GM23338 (cell line): ENCODE results near the gene SAMD10. TPM values are rescaled to one million over a fixed set of nuclear protein-coding genes. Genes with fewer than 3 reads are reported as not detected.

ENCODE experiments used
- ATAC-seq: fragments of 200-7000 bp; cut with Tn5 transposase; 3 replicates; pipeline ENCODE4 v1.9.1; 2020
- DNase-seq: peaks from one replicate; pipeline ENCODE4 v3.0.0-alpha.2; 2015; ENCODE audit warnings: low spot score
- H2AFZ ChIP-seq: fragments of 200-600 bp; sonication (generic); 2 replicates; pipeline ENCODE4 v1.8.0; 2016; ENCODE audit warnings: antibody characterized with exemption, mild to moderate bottlenecking, moderate library complexity
- H3F3A ChIP-seq: fragments of 200-600 bp; sonication (generic); replicated peaks from 2 replicates; pipeline ENCODE4 v1.8.0; 2017; ENCODE audit warnings: antibody characterized with exemption, mixed run types, low read depth
- H3K27ac ChIP-seq: fragments of 200-600 bp; sonication (generic); 2 replicates; pipeline ENCODE4 v1.6.1; 2016; ENCODE audit warnings: low read depth
- H3K27me3 ChIP-seq: fragments of 200-600 bp; sonication (generic); 2 replicates; pipeline ENCODE4 v1.8.0; 2016; ENCODE audit warnings: mild to moderate bottlenecking, mixed run types, moderate library complexity; ENCODE audit not compliant: insufficient read depth
- H3K36me3 ChIP-seq: fragments of 200-600 bp; sonication (generic); 2 replicates; pipeline ENCODE4 v1.8.0; 2016; ENCODE audit warnings: mild to moderate bottlenecking; ENCODE audit not compliant: insufficient read depth
- H3K4me1 ChIP-seq: fragments of 200-600 bp; sonication (generic); 2 replicates; pipeline ENCODE4 v1.8.0; 2016; ENCODE audit warnings: mild to moderate bottlenecking, moderate library complexity; ENCODE audit not compliant: insufficient read depth
- H3K4me2 ChIP-seq: fragments of 200-600 bp; sonication (generic); 2 replicates; pipeline ENCODE4 v1.7.1; 2017; ENCODE audit warnings: mixed run types
- H3K4me3 ChIP-seq: fragments of 200-600 bp; sonication (generic); 2 replicates; pipeline ENCODE4 v1.6.1; 2016; ENCODE audit warnings: mixed run types
- H3K79me2 ChIP-seq: fragments of 200-600 bp; sonication (generic); replicated peaks from 2 replicates; pipeline ENCODE4 v1.8.0; 2017; ENCODE audit warnings: mild to moderate bottlenecking; ENCODE audit not compliant: insufficient read depth
- H3K9me2 ChIP-seq: fragments of 200-600 bp; sonication (generic); 2 replicates; pipeline ENCODE4 v1.8.0; 2017; ENCODE audit not compliant: insufficient read depth
- H4K20me1 ChIP-seq: fragments of 200-600 bp; sonication (generic); replicated peaks from 2 replicates; pipeline ENCODE4 v1.8.0; 2017; ENCODE audit warnings: mild to moderate bottlenecking; ENCODE audit not compliant: insufficient read depth
- H3K27ac Mint-ChIP-seq: 2 replicates; pipeline ENCODE4 v1.8.0; 2020; ENCODE audit warnings: inconsistent platforms, mild to moderate bottlenecking, moderate library complexity, mixed read lengths
- H3K27me3 Mint-ChIP-seq: 3 replicates; pipeline ENCODE4 v1.8.0; 2022; ENCODE audit warnings: low read depth, mild to moderate bottlenecking, moderate library complexity, mixed read lengths, inconsistent platforms; ENCODE audit not compliant: insufficient read depth, poor library complexity
- H3K36me3 Mint-ChIP-seq: 3 replicates; pipeline ENCODE4 v1.8.0; 2021; ENCODE audit warnings: low read depth, mild to moderate bottlenecking, inconsistent platforms, moderate library complexity, mixed read lengths
- H3K4me1 Mint-ChIP-seq: 3 replicates; pipeline ENCODE4 v1.8.0; 2020; ENCODE audit warnings: mild to moderate bottlenecking, inconsistent platforms, mixed read lengths
- H3K4me3 Mint-ChIP-seq: 3 replicates; pipeline ENCODE4 v1.8.0; 2021; ENCODE audit warnings: moderate library complexity, mild to moderate bottlenecking, inconsistent platforms, mixed read lengths
- H3K9me3 Mint-ChIP-seq: 3 replicates; pipeline ENCODE4 v1.8.0; 2020; ENCODE audit warnings: moderate library complexity, mild to moderate bottlenecking, inconsistent platforms, mixed read lengths
- CREB1 ChIP-seq: fragments of 250-450 bp; sonication (Bioruptor Pico); IDR thresholded peaks from 2 replicates; pipeline ENCODE4 v1.5.0; 2020; ENCODE audit warnings: low read depth, mild to moderate bottlenecking, moderate library complexity
- EZH2 ChIP-seq: fragments of 200-600 bp; sonication (generic); IDR thresholded peaks from one replicate; pipeline ENCODE4 v1.8.0; 2017; ENCODE audit warnings: antibody characterized with exemption, mild to moderate bottlenecking, low read depth; ENCODE audit not compliant: unreplicated experiment
- EZH2phosphoT487 ChIP-seq: fragments of 200-600 bp; sonication (generic); IDR thresholded peaks from one replicate; pipeline ENCODE4 v1.8.1; 2018; ENCODE audit warnings: antibody characterized with exemption; ENCODE audit not compliant: unreplicated experiment
- NANOG ChIP-seq: IDR thresholded peaks from 2 replicates; pipeline ENCODE4 v1.6.1; 2016; ENCODE audit warnings: antibody characterized with exemption, borderline replicate concordance
- POLR2AphosphoS5 ChIP-seq: IDR thresholded peaks from 2 replicates; pipeline ENCODE4 v1.6.1; 2016; ENCODE audit warnings: antibody characterized with exemption, low read depth
- STAT1 ChIP-seq: IDR thresholded peaks from one replicate; pipeline ENCODE4 v1.6.1; 2016; ENCODE audit warnings: antibody characterized with exemption; ENCODE audit not compliant: unreplicated experiment
- ZNF114 ChIP-seq: fragments of 250-450 bp; sonication (Bioruptor Pico); IDR thresholded peaks from 2 replicates; pipeline ENCODE4 v1.5.0; 2020; ENCODE audit warnings: mild to moderate bottlenecking, moderate library complexity
- ZNF331 ChIP-seq: fragments of 250-450 bp; sonication (Bioruptor Pico); IDR thresholded peaks from 2 replicates; pipeline ENCODE4 v1.5.0; 2020; ENCODE audit warnings: low read depth, mild to moderate bottlenecking, moderate library complexity
- ZNF462 ChIP-seq: fragments of 250-450 bp; sonication (Bioruptor Pico); IDR thresholded peaks from 2 replicates; pipeline ENCODE4 v1.5.0; 2020; ENCODE audit warnings: mild to moderate bottlenecking, moderate library complexity
- polyA plus RNA-seq: library from polyadenylated mRNA; unstranded; fragments of >200 nt; fragmentation: Nextera tagmentation; extraction: Ambion mirVana; gene quantifications from 2 replicates; pipeline ENCODE4 v1.2.1, GENCODE V29; 2016
- total RNA-seq: library from RNA; depleted of rRNA; stranded (reverse); fragments of >200 nt; shearing (Covaris generic); gene quantifications from 2 replicates; pipeline ENCODE4 v1.2.3, GENCODE V29; 2014
- TF ChIP-seq, protein P1 (sequence below): IDR thresholded peaks from 2 replicates; pipeline ENCODE4 v1.6.1; 2016; ENCODE audit warnings: antibody characterized with exemption
- TF ChIP-seq, protein P2 (sequence below): IDR thresholded peaks from one replicate; pipeline ENCODE4 v1.6.1; 2018; ENCODE audit warnings: antibody characterized with exemption; ENCODE audit not compliant: unreplicated experiment
- TF ChIP-seq, protein P3 (sequence below), 2 experiments: fragments of 200-600 bp in 1 of 2; sonication (generic) in 1 of 2; conservative IDR thresholded peaks; 2 replicates each; pipeline versions ENCODE4 v1.5.1 to v1.6.1; 2016 to 2017; ENCODE audit warnings: antibody characterized with exemption in 2 of 2, low read depth in 2 of 2, mild to moderate bottlenecking in 2 of 2, moderate library complexity in 1 of 2

The SAMD10 gene
- total and polyA plus RNA-seq, 2 experiments from 2014 or later = 2.1 to 7.3 TPM

DNA sequence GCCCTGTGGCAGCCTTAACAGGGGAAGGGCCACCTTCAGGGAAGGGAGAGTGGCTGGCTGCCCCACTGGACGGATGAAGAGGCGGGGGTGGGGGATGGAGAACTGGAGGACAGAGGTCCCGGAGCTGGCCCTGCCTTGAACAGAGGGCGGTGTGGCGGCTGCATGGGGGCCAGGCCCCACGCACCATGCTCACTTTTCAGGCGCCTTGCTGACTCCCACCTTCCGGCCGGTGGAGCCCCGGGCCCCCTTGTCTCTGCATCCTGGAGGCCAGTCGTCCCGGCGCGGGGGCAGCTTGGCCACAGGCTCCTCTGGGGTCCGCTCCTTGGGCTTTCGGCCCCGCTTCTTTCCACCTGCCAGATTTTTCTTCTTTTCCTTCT is 19.8 kb downstream of the SAMD10 start (continued):
- TF ChIP-seq CREB1 (CRISPR knock-in tag) = no peak
- TF ChIP-seq EZH2 = no peak
- no peak for TF ChIP-seq POLR2AphosphoS5

- H3K79me2 ChIP-seq = peaks cover 17% of the 10 kb centered on the region
- H3K4me1 ChIP-seq = peaks cover 18% of the 10 kb centered on the region
- H3K27me3 Mint-ChIP-seq = peaks cover 10% of the 10 kb centered on the region
- 0 out of 2 replicates have a peak, but pooled peaks cover 11% of the 10 kb centered on the region for H3F3A ChIP-seq
- peaks cover 28% of the 10 kb centered on the region for H3K4me1 Mint-ChIP-seq
- DNase-seq (no peak), ATAC-seq (peak; percentile 0; the same call in 1 of the 3 replicates)
- peak overlapping the region; percentile 62 for H3K4me2 ChIP-seq
- peaks cover 29% of the 10 kb centered on the region; the same call in 2 of the 3 replicates for H3K36me3 Mint-ChIP-seq
- H3K4me3 Mint-ChIP-seq = peak overlapping the region; percentile 32; the same call in 1 of the 3 replicates
- peak overlapping the region; percentile 63; the same call in 1 of the 2 replicates for H3K27ac ChIP-seq
- no peaks in the 10 kb centered on the region for H3K9me3 Mint-ChIP-seq
- H3K36me3 ChIP-seq = no peaks in the 10 kb centered on the region
- no peaks in the 10 kb centered on the region for H3K27me3 ChIP-seq
- peaks cover 12% of the 10 kb centered on the region for H4K20me1 ChIP-seq
- no peaks in the 10 kb centered on the region for H3K9me2 ChIP-seq
- H3K27ac Mint-ChIP-seq = no peak overlapping the region
- 0 out of 2 replicates have a peak overlapping the region, but pooled peaks have one; percentile 20 for H3K4me3 ChIP-seq
- H2AFZ ChIP-seq = no peak overlapping the region
- no peak for TF ChIP-seq ZNF331 (CRISPR knock-in tag)
- TF ChIP-seq, protein P1, sequence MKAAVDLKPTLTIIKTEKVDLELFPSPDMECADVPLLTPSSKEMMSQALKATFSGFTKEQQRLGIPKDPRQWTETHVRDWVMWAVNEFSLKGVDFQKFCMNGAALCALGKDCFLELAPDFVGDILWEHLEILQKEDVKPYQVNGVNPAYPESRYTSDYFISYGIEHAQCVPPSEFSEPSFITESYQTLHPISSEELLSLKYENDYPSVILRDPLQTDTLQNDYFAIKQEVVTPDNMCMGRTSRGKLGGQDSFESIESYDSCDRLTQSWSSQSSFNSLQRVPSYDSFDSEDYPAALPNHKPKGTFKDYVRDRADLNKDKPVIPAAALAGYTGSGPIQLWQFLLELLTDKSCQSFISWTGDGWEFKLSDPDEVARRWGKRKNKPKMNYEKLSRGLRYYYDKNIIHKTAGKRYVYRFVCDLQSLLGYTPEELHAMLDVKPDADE = no peak
- TF ChIP-seq POLR2AphosphoS5 = no peak
- TF ChIP-seq, protein P2, sequence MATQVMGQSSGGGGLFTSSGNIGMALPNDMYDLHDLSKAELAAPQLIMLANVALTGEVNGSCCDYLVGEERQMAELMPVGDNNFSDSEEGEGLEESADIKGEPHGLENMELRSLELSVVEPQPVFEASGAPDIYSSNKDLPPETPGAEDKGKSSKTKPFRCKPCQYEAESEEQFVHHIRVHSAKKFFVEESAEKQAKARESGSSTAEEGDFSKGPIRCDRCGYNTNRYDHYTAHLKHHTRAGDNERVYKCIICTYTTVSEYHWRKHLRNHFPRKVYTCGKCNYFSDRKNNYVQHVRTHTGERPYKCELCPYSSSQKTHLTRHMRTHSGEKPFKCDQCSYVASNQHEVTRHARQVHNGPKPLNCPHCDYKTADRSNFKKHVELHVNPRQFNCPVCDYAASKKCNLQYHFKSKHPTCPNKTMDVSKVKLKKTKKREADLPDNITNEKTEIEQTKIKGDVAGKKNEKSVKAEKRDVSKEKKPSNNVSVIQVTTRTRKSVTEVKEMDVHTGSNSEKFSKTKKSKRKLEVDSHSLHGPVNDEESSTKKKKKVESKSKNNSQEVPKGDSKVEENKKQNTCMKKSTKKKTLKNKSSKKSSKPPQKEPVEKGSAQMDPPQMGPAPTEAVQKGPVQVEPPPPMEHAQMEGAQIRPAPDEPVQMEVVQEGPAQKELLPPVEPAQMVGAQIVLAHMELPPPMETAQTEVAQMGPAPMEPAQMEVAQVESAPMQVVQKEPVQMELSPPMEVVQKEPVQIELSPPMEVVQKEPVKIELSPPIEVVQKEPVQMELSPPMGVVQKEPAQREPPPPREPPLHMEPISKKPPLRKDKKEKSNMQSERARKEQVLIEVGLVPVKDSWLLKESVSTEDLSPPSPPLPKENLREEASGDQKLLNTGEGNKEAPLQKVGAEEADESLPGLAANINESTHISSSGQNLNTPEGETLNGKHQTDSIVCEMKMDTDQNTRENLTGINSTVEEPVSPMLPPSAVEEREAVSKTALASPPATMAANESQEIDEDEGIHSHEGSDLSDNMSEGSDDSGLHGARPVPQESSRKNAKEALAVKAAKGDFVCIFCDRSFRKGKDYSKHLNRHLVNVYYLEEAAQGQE = no peak
- no peak for TF ChIP-seq EZH2
- TF ChIP-seq, protein P3, sequence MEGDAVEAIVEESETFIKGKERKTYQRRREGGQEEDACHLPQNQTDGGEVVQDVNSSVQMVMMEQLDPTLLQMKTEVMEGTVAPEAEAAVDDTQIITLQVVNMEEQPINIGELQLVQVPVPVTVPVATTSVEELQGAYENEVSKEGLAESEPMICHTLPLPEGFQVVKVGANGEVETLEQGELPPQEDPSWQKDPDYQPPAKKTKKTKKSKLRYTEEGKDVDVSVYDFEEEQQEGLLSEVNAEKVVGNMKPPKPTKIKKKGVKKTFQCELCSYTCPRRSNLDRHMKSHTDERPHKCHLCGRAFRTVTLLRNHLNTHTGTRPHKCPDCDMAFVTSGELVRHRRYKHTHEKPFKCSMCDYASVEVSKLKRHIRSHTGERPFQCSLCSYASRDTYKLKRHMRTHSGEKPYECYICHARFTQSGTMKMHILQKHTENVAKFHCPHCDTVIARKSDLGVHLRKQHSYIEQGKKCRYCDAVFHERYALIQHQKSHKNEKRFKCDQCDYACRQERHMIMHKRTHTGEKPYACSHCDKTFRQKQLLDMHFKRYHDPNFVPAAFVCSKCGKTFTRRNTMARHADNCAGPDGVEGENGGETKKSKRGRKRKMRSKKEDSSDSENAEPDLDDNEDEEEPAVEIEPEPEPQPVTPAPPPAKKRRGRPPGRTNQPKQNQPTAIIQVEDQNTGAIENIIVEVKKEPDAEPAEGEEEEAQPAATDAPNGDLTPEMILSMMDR (conservative IDR thresholded peaks at IDR 0.05; ENCODE audit: low read depth in 2 of 2) = no peak
- no peak for TF ChIP-seq ZNF462
- TF ChIP-seq ZNF114 (CRISPR knock-in tag) = no peak
- no peak for TF ChIP-seq STAT1
- no peak for TF ChIP-seq NANOG
- TF ChIP-seq EZH2phosphoT487 = no peak
Observed at GRCh38 chr20:63958964-63959698, 20.3 kb downstream of the SAMD10 start.
